ENCODE measurements around the gene SP5.

The SP5 gene

GRCh38 chr2:170675701-170676100 lies 39.4 kb upstream of the SP5 start:
- H3K4me3 ChIP-seq (replicated peaks; ENCODE audit: low read depth, low read length): no peak overlapping the region
- TF ChIP-seq CTCF (IDR thresholded peaks at IDR 0.05; ENCODE audit: insufficient read depth, low read length, poor library complexity, severe bottlenecking): no peak
- H3K27me3 ChIP-seq (replicated peaks; ENCODE audit: control insufficient read depth, insufficient read depth, low read length): no peaks in the 10 kb centered on the region; the same call in 1 of the 2 replicates
- DNase-seq (ENCODE audit: extremely low read depth, insufficient read length): no peak
- no peaks in the 10 kb centered on the region for H3K36me3 ChIP-seq (ENCODE audit: control insufficient read depth, insufficient read depth, low read length)

- no peak for DNase-seq (ENCODE audit: extremely low read depth, insufficient read length)
- Histone ChIP-seq H3K36me3 (ENCODE audit: control insufficient read depth, insufficient read depth, low read length) (no peaks in the 10 kb centered on the region), H3K27me3 (replicated peaks; ENCODE audit: control insufficient read depth, insufficient read depth, low read length) (no peaks in the 10 kb centered on the region), H3K4me3 (replicated peaks; ENCODE audit: low read depth, low read length) (no peak overlapping the region)
- TF ChIP-seq CTCF (IDR thresholded peaks at IDR 0.05; ENCODE audit: insufficient read depth, low read length, poor library complexity, severe bottlenecking): no peak
Observed at GRCh38 chr2:170679607-170680079, 35.5 kb upstream of the SP5 start.

- no peaks in the 10 kb centered on the region for H3K27me3 ChIP-seq (replicated peaks; ENCODE audit: control insufficient read depth, insufficient read depth, low read length)
- DNase-seq (ENCODE audit: extremely low read depth, insufficient read length): peak; percentile 19
- no peak overlapping the region for H3K4me3 ChIP-seq (replicated peaks; ENCODE audit: low read depth, low read length)
- H3K36me3 ChIP-seq (ENCODE audit: control insufficient read depth, insufficient read depth, low read length): no peaks in the 10 kb centered on the region
- no peak for TF ChIP-seq CTCF (IDR thresholded peaks at IDR 0.05; ENCODE audit: insufficient read depth, low read length, poor library complexity, severe bottlenecking)
Observed at GRCh38 chr2:170680172-170680941, 34.8 kb upstream of the SP5 start.

GRCh38 chr2:170681311-170681710 lies 33.8 kb upstream of the SP5 start:
- Histone ChIP-seq H3K27me3 (replicated peaks; ENCODE audit: control insufficient read depth, insufficient read depth, low read length) (no peaks in the 10 kb centered on the region), H3K4me3 (replicated peaks; ENCODE audit: low read depth, low read length) (no peak overlapping the region), H3K36me3 (ENCODE audit: control insufficient read depth, insufficient read depth, low read length) (no peaks in the 10 kb centered on the region)
- no peak for DNase-seq (ENCODE audit: extremely low read depth, insufficient read length)
- TF ChIP-seq CTCF (IDR thresholded peaks at IDR 0.05; ENCODE audit: insufficient read depth, low read length, poor library complexity, severe bottlenecking): no peak

GRCh38 chr2:170685591-170685990 lies 29.5 kb upstream of the SP5 start:
- H3K36me3 ChIP-seq (ENCODE audit: control insufficient read depth, insufficient read depth, low read length): no peaks in the 10 kb centered on the region
- TF ChIP-seq CTCF (IDR thresholded peaks at IDR 0.05; ENCODE audit: insufficient read depth, low read length, poor library complexity, severe bottlenecking): no peak
- H3K4me3 ChIP-seq (replicated peaks; ENCODE audit: low read depth, low read length): no peak overlapping the region
- no peak for DNase-seq (ENCODE audit: extremely low read depth, insufficient read length)
- no peaks in the 10 kb centered on the region for H3K27me3 ChIP-seq (replicated peaks; ENCODE audit: control insufficient read depth, insufficient read depth, low read length)
